IgD-negative memory B cell (primary cell): ENCODE results near the gene AFF4. TPM values are rescaled to one million over a fixed set of nuclear protein-coding genes. Genes with fewer than 3 reads are reported as not detected.

Experiments
- H3K27ac Mint-ChIP-seq, 3 donors: one replicate each; pipeline ENCODE4 v1.8.0; 2020 to 2022; ENCODE audit warnings: mild to moderate bottlenecking in 3 of 3, mixed read lengths in 3 of 3, moderate library complexity in 1 of 3
- H3K27me3 Mint-ChIP-seq: one replicate; pipeline ENCODE4 v1.8.0; 2021; ENCODE audit warnings: mixed read lengths
- H3K36me3 Mint-ChIP-seq: one replicate; pipeline ENCODE4 v1.8.0; 2020; ENCODE audit warnings: mild to moderate bottlenecking, mixed read lengths
- H3K4me1 Mint-ChIP-seq, 3 donors: one replicate each; pipeline ENCODE4 v1.8.0; 2020 to 2022; ENCODE audit warnings: mixed read lengths in 3 of 3, mild to moderate bottlenecking in 1 of 3
- H3K4me3 Mint-ChIP-seq, 4 donors: one replicate each; pipeline ENCODE4 v1.8.0; 2020 to 2022; ENCODE audit warnings: mild to moderate bottlenecking in 4 of 4, mixed read lengths in 4 of 4, moderate library complexity in 3 of 4
- H3K9me3 Mint-ChIP-seq, 3 donors: one replicate each; pipeline ENCODE4 v1.8.0; 2020 to 2021; ENCODE audit warnings: mixed read lengths in 3 of 3, mild to moderate bottlenecking in 1 of 3
- polyA plus RNA-seq: library from polyadenylated mRNA; unstranded; fragments of 300-500 nt; fragmentation: Illumina TruSeq; gene quantifications from one replicate; pipeline ENCODE4 v1.2.3, GENCODE V29; 2021

AFF4 gene
- polyA plus RNA-seq, 1 donor from 2014 or later = 28.5 TPM

DNA sequence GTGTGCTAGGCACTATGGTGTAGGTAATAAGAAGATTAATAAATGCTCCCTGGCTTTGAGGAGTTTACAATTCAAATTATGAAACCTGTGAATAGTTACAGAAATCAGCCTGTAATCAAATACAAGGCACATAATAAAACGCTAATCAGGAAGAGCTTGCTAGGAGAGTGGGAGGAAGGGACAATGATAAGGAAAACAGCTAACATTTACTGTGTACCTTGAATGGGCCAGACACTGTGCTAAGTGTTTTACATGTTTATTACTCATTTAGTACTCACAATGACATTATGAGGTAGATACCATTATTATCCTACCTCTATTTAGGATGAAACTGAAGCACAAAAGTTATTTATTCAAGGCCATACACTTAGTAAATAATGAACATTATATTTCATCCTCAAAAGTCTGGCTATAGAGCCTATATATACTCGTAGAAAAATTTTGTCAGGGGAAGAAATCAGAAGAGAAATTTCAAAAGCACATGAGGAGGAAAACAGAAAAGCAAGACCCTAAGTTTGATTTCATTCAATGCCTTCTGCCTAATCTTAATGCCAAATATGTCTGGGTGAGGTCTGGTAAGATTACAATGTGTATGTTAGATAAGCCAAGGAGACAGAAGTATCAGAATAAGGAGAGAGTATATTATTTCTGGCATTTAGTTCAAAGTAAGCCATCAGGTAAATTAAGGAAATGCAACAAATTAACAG lies 35.9 kb downstream of the AFF4 start:
- H3K36me3 Mint-ChIP-seq = peaks cover 6% of the 10 kb centered on the region
- no peak overlapping the region for H3K4me3 Mint-ChIP-seq
- no peaks in the 10 kb centered on the region for H3K9me3 Mint-ChIP-seq
- no peak overlapping the region for H3K27ac Mint-ChIP-seq
- peaks cover 7 to 16% (median 10%) of the 10 kb centered on the region in 3 donors for H3K4me1 Mint-ChIP-seq
- H3K27me3 Mint-ChIP-seq = no peaks in the 10 kb centered on the region

DNA sequence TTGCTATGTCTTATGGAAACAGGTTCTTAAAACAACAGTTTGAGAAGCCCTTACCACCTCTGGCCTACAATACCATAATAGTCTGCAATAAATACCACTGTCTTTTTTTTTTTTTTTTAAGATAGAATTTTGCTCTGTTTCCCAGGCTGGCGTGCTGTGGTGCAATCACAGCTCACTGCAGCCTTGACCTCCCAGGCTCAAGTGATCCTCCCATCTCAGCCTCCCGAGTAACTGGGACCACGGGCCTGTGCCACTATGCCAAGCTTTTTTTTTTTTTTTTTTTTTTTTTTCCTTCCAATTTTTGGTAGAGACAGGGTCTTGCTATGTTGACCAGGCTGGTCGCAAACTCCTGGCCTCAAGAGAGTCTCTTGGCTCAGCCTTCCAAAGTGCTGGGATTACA lies 37.0 kb downstream of the AFF4 start:
- H3K9me3 Mint-ChIP-seq = no peaks in the 10 kb centered on the region
- no peaks in the 10 kb centered on the region for H3K27me3 Mint-ChIP-seq
- H3K4me1 Mint-ChIP-seq = peaks cover 7 to 16% (median 10%) of the 10 kb centered on the region in 3 donors
- H3K4me3 Mint-ChIP-seq = no peak overlapping the region
- peaks cover 6% of the 10 kb centered on the region for H3K36me3 Mint-ChIP-seq
- H3K27ac Mint-ChIP-seq = no peak overlapping the region

DNA sequence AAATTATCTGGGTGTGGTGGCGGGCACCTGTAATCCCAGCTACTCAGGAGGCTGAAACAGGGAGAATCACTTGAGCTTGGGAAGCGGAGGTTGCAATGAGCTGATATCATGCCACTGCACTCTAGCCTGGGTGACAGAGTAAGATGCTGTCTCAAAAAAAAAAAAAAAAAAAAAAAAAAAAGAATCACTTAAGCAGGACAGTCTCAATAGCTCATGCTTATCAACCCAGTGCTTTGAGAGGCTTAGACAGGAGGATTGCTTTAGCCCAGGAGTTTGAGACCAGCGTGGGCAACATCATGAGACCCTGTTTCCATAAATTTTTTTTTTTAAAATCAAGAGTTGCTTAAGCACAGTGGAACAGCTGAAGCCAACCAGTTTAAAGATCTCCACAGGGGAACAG lies 47.3 kb downstream of the AFF4 start:
- Mint-ChIP-seq H3K36me3 (peaks cover 9% of the 10 kb centered on the region), H3K4me1 (peaks cover 3 to 5% (median 4%) of the 10 kb centered on the region in 3 donors), H3K27ac (no peak overlapping the region), H3K9me3 (no peaks in the 10 kb centered on the region), H3K4me3 (no peak overlapping the region), H3K27me3 (no peaks in the 10 kb centered on the region)

DNA sequence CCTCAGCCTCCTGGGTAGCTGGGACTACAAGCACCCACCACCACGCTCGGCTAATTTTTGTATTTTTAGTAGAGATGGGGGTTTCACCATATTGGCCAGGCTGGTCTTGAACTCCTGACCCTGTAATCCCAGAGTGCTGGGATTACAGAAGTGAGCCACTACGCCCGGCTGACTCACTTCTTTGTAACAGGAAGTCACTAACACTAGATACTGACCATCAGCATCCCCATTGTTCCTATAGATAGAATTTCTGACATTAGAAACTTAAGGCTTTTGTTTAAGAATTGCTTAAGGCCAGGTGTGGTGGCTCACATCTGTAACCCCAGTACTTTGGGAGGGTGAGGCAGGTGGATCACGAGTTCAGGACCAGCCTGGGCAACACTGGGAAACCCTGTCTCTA lies 47.8 kb downstream of the AFF4 start:
- H3K27ac Mint-ChIP-seq = no peak overlapping the region
- no peak overlapping the region for H3K4me3 Mint-ChIP-seq
- H3K4me1 Mint-ChIP-seq = peaks cover 4 to 6% (median 5%) of the 10 kb centered on the region in 3 donors
- no peaks in the 10 kb centered on the region for H3K27me3 Mint-ChIP-seq
- no peaks in the 10 kb centered on the region for H3K9me3 Mint-ChIP-seq
- peaks cover 11% of the 10 kb centered on the region for H3K36me3 Mint-ChIP-seq

DNA sequence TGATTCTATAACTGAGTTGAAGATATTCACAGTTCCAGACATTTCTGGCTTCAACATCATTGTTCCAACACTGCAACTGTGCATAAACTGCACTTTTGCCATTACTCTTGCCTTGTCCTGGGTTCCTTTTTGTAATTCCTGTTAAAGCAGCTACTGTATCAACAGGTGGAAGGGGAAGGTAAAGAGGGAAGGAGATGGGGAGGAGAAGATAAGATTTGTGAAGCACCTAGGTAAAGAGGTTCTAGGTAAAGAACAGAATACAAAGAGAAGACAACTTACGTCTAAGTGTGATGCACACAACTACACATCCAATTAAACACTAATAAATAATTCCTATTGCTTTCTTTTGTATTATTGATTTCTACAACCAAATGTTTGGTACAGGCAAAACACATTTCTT lies 53.7 kb downstream of the AFF4 start:
- Mint-ChIP-seq H3K27me3 (no peaks in the 10 kb centered on the region), H3K27ac (no peak overlapping the region), H3K4me1 (peaks cover 3 to 31% (median 14%) of the 10 kb centered on the region in 3 donors), H3K4me3 (no peak overlapping the region), H3K9me3 (no peaks in the 10 kb centered on the region), H3K36me3 (peaks cover 9% of the 10 kb centered on the region)

DNA sequence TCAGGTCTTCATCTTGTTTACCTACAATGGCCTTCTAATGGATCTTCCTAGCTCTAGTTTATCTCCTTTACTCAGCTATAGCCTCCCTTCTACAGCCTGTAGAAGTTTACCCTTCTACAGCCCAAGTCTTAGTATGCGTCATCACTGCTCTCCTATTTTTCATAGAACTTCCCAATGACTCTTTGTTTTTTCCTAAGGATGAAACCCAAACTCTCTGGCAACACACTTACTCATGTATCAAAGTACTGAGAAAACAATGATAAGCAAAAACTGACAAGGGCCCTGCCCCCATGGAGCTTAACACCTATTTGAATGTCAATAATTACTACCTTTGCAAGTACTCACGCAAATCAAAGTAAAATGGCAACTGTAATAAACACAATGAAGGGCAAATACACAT lies 56.3 kb downstream of the AFF4 start:
- H3K27me3 Mint-ChIP-seq = no peaks in the 10 kb centered on the region
- peaks cover 9% of the 10 kb centered on the region for H3K36me3 Mint-ChIP-seq
- no peak overlapping the region for H3K27ac Mint-ChIP-seq

DNA sequence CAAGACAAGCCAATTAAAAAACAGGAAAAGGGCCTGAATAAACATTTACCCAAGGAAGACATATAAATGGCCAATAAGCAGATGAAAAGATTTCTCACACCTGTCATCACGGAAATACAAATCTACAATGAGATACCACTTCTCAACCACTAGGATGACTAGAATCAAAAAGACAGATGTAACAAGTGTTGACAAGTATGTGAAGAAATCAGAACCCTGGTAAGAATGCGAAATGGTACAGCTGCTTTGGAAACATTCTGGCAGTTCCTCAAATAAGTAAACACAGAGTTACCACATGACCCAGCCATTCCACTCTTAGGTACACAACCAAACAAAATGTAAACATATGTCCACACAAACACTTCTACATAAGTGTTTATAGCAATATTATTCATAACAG lies 57.5 kb downstream of the AFF4 start:
- H3K9me3 Mint-ChIP-seq = no peaks in the 10 kb centered on the region
- H3K27me3 Mint-ChIP-seq = no peaks in the 10 kb centered on the region
- H3K4me3 Mint-ChIP-seq = no peak overlapping the region
- H3K4me1 Mint-ChIP-seq = peaks cover 5 to 31% (median 21%) of the 10 kb centered on the region in 3 donors
- H3K36me3 Mint-ChIP-seq = peaks cover 6% of the 10 kb centered on the region
- H3K27ac Mint-ChIP-seq = no peak overlapping the region

More for the DNA sequence above, 56.3 kb downstream of the AFF4 start:
- Mint-ChIP-seq H3K4me1 (peaks cover 7 to 36% (median 21%) of the 10 kb centered on the region in 3 donors), H3K9me3 (no peaks in the 10 kb centered on the region), H3K4me3 (no peak overlapping the region)

DNA sequence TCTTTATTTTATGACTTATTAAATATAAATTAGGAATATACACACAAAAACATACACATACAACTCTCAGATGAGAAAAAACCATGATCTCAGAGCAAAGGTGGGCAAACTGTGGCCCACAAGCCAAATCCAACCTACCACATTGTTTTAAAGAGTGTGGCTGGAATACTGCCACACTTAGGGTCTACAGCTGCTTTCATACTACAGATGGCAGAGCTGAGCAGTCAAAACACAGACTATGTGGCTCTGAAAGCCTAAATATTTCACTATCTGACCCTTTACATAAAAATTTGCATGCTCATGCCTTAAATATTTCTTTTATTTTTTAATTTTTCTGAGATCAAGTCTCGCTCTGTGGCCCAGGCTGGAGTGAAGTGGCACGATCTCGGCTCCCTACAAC lies 61.7 kb downstream of the AFF4 start:
- Mint-ChIP-seq H3K4me1 (peaks cover 4 to 18% (median 14%) of the 10 kb centered on the region in 3 donors), H3K9me3 (no peaks in the 10 kb centered on the region), H3K27me3 (no peaks in the 10 kb centered on the region), H3K36me3 (peaks cover 5% of the 10 kb centered on the region), H3K4me3 (no peak overlapping the region), H3K27ac (no peak overlapping the region)

DNA sequence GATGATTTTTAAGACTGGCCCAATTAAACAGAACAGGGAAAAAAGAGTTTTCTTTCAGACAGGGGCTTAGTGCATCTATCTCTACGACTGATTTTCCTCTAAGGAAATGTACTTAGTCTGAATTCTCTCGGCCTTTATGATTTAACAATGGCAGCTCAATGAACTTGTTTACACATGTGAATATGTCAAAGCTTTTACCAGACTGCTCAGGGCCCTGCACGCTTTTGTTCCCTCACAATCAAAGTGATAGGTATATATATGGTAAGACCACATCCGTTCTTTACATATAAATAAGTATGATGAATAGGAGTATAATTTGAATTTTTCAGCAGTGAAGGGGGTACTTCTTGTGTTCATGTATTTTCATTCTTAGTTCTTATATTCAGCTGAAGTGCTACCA lies 62.4 kb downstream of the AFF4 start:
- H3K27me3 Mint-ChIP-seq = no peaks in the 10 kb centered on the region
- no peak overlapping the region for H3K27ac Mint-ChIP-seq
- H3K36me3 Mint-ChIP-seq = peaks cover 5% of the 10 kb centered on the region
- H3K9me3 Mint-ChIP-seq = no peaks in the 10 kb centered on the region
- H3K4me1 Mint-ChIP-seq = peaks cover 4 to 17% (median 14%) of the 10 kb centered on the region in 3 donors
- H3K4me3 Mint-ChIP-seq = no peak overlapping the region

DNA sequence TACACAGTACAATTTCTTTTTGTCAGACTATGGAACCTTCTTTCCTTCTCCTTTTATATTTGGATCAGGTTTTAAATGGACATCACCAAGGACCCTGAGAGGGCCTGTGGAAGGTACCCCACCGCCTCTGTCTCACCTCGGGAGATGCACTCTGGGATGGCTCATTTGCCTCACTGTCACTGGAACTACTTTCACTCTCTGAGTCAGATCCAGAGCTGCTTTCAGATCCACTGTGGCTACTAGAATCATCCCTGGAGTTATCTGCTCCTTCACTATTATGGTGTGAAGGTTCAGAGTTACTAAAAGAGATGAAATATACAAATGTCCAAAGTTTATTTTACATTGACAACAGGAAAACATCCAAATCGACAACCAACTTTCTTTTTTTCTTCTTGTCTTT lies 65.3 kb downstream of the AFF4 start:
- H3K27ac Mint-ChIP-seq = peak overlapping the region in 1 of 3 donors; percentile 75
- no peak overlapping the region for H3K4me3 Mint-ChIP-seq
- H3K9me3 Mint-ChIP-seq = no peaks in the 10 kb centered on the region
- H3K36me3 Mint-ChIP-seq = peaks cover 6% of the 10 kb centered on the region
- no peaks in the 10 kb centered on the region for H3K27me3 Mint-ChIP-seq
- H3K4me1 Mint-ChIP-seq = peaks cover 2 to 7% (median 6%) of the 10 kb centered on the region in 3 donors

DNA sequence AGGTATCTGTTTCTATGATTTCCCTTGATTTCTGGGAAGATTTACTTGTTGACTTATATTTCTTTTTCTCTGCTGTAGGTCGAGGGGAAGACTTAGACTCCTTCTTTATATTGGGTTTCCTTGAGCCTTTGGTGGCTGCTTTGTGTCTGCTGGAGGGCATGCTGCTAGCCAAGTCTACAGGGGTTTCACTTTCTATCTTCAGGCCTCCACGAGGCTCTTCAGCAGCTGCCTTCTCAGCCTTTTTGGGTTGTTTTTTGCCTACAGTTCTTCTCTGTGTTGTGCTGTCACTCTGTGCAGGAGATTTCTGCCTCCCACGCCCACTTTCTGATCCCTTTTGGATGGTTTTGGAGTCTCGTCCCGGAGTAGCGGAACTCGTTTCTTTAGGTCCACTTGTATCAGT lies 66.7 kb downstream of the AFF4 start:
- peaks cover 1 to 7% (median 3%) of the 10 kb centered on the region in 3 donors for H3K4me1 Mint-ChIP-seq
- peak overlapping the region in 1 of 3 donors; percentile 83 for H3K27ac Mint-ChIP-seq
- peaks cover 6% of the 10 kb centered on the region for H3K36me3 Mint-ChIP-seq

DNA sequence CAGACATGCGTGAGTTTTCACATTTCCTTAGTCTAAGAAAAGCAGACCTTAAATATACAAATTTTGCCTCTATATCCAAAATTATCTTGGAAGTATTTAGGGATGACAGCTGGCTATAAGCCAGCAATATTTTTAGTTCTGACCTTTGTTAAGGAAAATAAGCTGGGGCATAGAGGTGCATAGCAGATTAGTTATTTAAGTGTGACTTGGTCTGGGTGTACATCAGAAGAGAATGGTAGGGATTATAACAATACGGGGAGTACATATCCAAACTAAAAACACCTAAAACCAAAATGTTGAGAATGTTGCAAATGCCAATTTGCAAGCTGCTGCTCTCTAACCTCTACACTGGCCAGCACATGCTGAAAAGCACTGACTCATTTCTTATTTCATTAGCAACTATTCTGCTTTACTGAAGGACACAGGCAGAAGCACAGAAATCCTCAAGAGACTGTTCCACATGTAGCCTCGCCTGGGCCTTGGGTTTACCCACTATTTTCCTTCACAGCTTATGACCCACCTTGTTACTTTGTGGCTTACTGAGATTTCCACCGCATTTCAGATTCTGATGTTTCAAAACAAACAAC lies 67.6 kb downstream of the AFF4 start:
- Mint-ChIP-seq H3K4me3 (no peak overlapping the region), H3K36me3 (peaks cover 6% of the 10 kb centered on the region), H3K4me1 (peaks cover under 1 to 7% (median 1%) of the 10 kb centered on the region in 3 donors), H3K9me3 (no peaks in the 10 kb centered on the region), H3K27me3 (no peaks in the 10 kb centered on the region), H3K27ac (no peak overlapping the region)

More for the DNA sequence above, 66.7 kb downstream of the AFF4 start:
- Mint-ChIP-seq H3K9me3 (no peaks in the 10 kb centered on the region), H3K4me3 (no peak overlapping the region), H3K27me3 (no peaks in the 10 kb centered on the region)

DNA sequence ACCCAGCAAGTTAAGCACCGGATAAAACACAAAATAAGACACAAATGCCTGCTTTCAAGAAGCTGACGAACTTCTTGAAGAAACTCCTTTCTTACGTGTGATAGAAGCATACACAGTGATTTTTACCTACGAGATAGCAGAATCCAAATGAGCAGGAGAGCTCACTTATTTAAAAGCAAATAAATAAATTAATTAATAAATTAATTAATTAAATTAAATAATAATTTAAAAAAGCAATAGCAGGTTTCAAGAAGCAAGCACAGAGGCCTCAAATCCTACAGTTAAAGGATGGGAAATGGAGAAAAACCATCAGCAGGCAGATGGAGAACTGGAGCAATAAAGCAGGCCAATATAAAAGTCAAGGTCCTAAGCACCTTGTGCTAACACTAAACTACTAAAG lies 72.6 kb downstream of the AFF4 start:
- Mint-ChIP-seq H3K36me3 (peaks cover 4% of the 10 kb centered on the region), H3K27ac (no peak overlapping the region), H3K9me3 (no peaks in the 10 kb centered on the region), H3K4me3 (no peak overlapping the region), H3K27me3 (no peaks in the 10 kb centered on the region), H3K4me1 (peaks cover 5 to 13% (median 7%) of the 10 kb centered on the region in 3 donors)

DNA sequence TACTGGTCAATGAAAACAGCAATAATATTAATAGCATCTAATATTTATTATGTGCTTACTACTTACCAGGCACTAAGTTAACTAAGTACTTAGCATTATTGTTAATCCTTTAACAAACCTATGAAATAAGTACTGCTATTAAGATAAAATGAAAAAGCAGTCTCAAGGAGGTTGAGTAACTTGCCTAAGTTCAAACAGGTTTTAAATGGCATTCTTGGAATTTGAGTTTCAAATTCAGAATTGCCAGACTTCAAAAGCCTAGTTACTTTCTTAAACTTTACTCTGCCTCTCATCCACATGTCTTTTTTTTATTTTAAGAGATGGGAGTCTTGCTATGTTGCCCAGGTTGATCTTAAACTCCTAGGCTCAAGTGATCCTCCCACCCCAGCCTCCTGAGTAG lies 73.9 kb downstream of the AFF4 start:
- no peak overlapping the region for H3K4me3 Mint-ChIP-seq
- no peaks in the 10 kb centered on the region for H3K36me3 Mint-ChIP-seq
- peaks cover 7 to 14% (median 8%) of the 10 kb centered on the region in 3 donors for H3K4me1 Mint-ChIP-seq
- no peaks in the 10 kb centered on the region for H3K9me3 Mint-ChIP-seq
- no peak overlapping the region for H3K27ac Mint-ChIP-seq
- no peaks in the 10 kb centered on the region for H3K27me3 Mint-ChIP-seq

DNA sequence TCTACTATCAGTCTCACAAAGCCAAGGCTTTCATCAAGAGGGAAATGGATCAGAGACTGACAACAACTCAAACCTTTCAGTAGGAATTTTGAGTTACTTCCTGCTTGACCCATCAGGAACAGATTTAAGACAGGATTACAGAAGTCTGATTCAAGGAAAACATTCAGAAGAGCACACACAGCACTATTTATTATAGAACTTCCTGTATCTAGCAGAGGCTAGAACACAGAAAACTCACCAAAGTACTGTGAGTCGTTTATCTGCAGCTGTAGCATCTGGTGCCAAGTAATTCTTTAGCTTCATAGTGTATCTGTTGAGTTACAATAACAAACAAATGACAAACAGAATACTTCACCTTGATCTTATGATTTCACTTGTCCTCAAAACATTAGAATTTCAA lies 76.2 kb downstream of the AFF4 start:
- Mint-ChIP-seq H3K27ac (peak overlapping the region in 1 of 3 donors; percentile 46), H3K4me1 (peaks cover 7 to 9% (median 9%) of the 10 kb centered on the region in 3 donors), H3K4me3 (no peak overlapping the region), H3K36me3 (peaks cover 1% of the 10 kb centered on the region), H3K9me3 (no peaks in the 10 kb centered on the region), H3K27me3 (no peaks in the 10 kb centered on the region)
